ENCODE measurements around the gene PI4KB. TPM values are rescaled to one million over a fixed set of nuclear protein-coding genes. Genes with fewer than 3 reads are reported as not detected.

The PI4KB gene
- total and polyA plus RNA-seq, 2 of the 13 experiments (the other 11 are each of a cell fraction or from before 2014, with no cell fraction given) = 19.5 to 29.3 TPM

DNA sequence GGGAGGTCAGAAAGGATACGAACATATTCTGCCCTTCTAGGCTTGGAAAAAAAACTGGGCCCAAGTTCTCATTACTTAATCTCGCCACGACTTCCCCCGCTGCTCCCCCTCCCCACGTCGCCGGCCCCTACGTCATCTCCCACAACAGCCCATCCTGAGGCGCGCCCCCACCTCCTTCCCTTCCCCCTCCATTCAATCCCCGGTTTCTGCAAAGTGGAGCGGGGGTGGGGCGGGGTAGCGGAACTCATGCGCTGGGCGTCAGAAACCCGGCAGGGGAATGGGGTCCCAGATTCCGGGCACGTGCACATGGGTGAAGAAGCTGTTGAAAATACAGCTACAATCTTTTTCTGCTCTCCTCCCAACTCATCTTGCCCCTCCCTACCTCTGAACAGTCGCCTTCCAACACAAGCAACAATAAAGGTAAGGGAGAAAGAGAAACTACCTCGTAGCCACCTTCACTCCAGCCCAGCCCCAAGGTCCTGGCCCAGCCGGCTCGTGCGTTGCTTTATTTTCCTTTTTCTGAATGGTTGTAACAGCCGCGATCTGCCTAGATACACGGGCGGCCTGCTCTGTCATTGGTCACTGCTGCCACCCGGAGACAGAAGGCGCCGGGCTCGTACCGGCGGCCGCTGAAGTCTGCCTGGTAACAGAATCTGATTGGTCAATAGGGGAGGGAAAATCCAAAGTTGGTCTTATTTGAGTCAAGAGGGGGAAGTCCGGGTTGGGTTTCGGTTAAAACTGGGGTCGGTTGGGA lies 19.7 kb upstream of the PI4KB start, which contains the start of gene RFX5 (continued):
- peak; percentile 33; the same call in 1 of the 2 replicates for TF ChIP-seq ZSCAN9 (CRISPR knock-in tag; IDR thresholded peaks at IDR 0.05; ENCODE audit: borderline replicate concordance)
- TF ChIP-seq ZNF317 (CRISPR knock-in tag; IDR thresholded peaks at IDR 0.05) = no peak
- TF ChIP-seq ZZZ3 (CRISPR knock-in tag; IDR thresholded peaks at IDR 0.05; ENCODE audit: borderline replicate concordance) = no peak
- TF ChIP-seq CEBPG (CRISPR knock-in tag; IDR thresholded peaks at IDR 0.05) = no peak
- TF ChIP-seq TCF7L2 (IDR thresholded peaks at IDR 0.05; ENCODE audit: low read depth, low read length) = no peak
- TF ChIP-seq, protein P1, sequence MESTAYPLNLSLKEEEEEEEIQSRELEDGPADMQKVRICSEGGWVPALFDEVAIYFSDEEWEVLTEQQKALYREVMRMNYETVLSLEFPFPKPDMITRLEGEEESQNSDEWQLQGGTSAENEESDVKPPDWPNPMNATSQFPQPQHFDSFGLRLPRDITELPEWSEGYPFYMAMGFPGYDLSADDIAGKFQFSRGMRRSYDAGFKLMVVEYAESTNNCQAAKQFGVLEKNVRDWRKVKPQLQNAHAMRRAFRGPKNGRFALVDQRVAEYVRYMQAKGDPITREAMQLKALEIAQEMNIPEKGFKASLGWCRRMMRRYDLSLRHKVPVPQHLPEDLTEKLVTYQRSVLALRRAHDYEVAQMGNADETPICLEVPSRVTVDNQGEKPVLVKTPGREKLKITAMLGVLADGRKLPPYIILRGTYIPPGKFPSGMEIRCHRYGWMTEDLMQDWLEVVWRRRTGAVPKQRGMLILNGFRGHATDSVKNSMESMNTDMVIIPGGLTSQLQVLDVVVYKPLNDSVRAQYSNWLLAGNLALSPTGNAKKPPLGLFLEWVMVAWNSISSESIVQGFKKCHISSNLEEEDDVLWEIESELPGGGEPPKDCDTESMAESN (CRISPR knock-in tag; conservative IDR thresholded peaks at IDR 0.05) = no peak
- TF ChIP-seq, protein P2, sequence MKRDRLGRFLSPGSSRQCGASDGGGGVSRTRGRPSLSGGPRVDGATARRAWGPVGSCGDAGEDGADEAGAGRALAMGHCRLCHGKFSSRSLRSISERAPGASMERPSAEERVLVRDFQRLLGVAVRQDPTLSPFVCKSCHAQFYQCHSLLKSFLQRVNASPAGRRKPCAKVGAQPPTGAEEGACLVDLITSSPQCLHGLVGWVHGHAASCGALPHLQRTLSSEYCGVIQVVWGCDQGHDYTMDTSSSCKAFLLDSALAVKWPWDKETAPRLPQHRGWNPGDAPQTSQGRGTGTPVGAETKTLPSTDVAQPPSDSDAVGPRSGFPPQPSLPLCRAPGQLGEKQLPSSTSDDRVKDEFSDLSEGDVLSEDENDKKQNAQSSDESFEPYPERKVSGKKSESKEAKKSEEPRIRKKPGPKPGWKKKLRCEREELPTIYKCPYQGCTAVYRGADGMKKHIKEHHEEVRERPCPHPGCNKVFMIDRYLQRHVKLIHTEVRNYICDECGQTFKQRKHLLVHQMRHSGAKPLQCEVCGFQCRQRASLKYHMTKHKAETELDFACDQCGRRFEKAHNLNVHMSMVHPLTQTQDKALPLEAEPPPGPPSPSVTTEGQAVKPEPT (CRISPR knock-in tag; IDR thresholded peaks at IDR 0.05; ENCODE audit: low read depth) = peak; percentile 79; the same call in 1 of the 2 replicates
- no peak for TF ChIP-seq MTF2 (CRISPR knock-in tag; IDR thresholded peaks at IDR 0.05; ENCODE audit: borderline replicate concordance)
- TF ChIP-seq NPAS2 (CRISPR knock-in tag; IDR thresholded peaks at IDR 0.05; ENCODE audit: borderline replicate concordance) = no peak
- TF ChIP-seq, protein P3, sequence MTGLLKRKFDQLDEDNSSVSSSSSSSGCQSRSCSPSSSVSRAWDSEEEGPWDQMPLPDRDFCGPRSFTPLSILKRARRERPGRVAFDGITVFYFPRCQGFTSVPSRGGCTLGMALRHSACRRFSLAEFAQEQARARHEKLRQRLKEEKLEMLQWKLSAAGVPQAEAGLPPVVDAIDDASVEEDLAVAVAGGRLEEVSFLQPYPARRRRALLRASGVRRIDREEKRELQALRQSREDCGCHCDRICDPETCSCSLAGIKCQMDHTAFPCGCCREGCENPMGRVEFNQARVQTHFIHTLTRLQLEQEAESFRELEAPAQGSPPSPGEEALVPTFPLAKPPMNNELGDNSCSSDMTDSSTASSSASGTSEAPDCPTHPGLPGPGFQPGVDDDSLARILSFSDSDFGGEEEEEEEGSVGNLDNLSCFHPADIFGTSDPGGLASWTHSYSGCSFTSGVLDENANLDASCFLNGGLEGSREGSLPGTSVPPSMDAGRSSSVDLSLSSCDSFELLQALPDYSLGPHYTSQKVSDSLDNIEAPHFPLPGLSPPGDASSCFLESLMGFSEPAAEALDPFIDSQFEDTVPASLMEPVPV (CRISPR knock-in tag; IDR thresholded peaks at IDR 0.05) = no peak
- peak; percentile 49 for TF ChIP-seq RBFOX2 (IDR thresholded peaks at IDR 0.05; ENCODE audit: low read depth, low read length)
- TF ChIP-seq, protein P4, sequence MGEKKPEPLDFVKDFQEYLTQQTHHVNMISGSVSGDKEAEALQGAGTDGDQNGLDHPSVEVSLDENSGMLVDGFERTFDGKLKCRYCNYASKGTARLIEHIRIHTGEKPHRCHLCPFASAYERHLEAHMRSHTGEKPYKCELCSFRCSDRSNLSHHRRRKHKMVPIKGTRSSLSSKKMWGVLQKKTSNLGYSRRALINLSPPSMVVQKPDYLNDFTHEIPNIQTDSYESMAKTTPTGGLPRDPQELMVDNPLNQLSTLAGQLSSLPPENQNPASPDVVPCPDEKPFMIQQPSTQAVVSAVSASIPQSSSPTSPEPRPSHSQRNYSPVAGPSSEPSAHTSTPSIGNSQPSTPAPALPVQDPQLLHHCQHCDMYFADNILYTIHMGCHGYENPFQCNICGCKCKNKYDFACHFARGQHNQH (CRISPR knock-in tag; IDR thresholded peaks at IDR 0.05) = no peak
- TF ChIP-seq, protein P5, sequence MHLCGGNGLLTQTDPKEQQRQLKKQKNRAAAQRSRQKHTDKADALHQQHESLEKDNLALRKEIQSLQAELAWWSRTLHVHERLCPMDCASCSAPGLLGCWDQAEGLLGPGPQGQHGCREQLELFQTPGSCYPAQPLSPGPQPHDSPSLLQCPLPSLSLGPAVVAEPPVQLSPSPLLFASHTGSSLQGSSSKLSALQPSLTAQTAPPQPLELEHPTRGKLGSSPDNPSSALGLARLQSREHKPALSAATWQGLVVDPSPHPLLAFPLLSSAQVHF (CRISPR knock-in tag; IDR thresholded peaks at IDR 0.05) = no peak; the same call in 1 of the 2 replicates
- TF ChIP-seq GABPB1 (CRISPR knock-in tag; IDR thresholded peaks at IDR 0.05) = peak; percentile 37; the same call in 1 of the 2 replicates
- TF ChIP-seq TBX3 (IDR thresholded peaks at IDR 0.05; ENCODE audit: borderline replicate concordance) = peak; percentile 75; the same call in 1 of the 2 replicates
- no peak for TF ChIP-seq AHR (CRISPR knock-in tag; IDR thresholded peaks at IDR 0.05)
- peak; percentile 66 for TF ChIP-seq BHLHE40 (IDR thresholded peaks at IDR 0.05; ENCODE audit: low read length)
- peak; percentile 62 for TF ChIP-seq ARNTL (CRISPR knock-in tag; IDR thresholded peaks at IDR 0.05)
- TF ChIP-seq ZNF747 (CRISPR knock-in tag; IDR thresholded peaks at IDR 0.05; ENCODE audit: borderline replicate concordance) = peak; percentile 86; the same call in 1 of the 2 replicates
- no peak for TF ChIP-seq ZFP90 (CRISPR knock-in tag; IDR thresholded peaks at IDR 0.05; ENCODE audit: borderline replicate concordance)
- TF ChIP-seq, protein P6, sequence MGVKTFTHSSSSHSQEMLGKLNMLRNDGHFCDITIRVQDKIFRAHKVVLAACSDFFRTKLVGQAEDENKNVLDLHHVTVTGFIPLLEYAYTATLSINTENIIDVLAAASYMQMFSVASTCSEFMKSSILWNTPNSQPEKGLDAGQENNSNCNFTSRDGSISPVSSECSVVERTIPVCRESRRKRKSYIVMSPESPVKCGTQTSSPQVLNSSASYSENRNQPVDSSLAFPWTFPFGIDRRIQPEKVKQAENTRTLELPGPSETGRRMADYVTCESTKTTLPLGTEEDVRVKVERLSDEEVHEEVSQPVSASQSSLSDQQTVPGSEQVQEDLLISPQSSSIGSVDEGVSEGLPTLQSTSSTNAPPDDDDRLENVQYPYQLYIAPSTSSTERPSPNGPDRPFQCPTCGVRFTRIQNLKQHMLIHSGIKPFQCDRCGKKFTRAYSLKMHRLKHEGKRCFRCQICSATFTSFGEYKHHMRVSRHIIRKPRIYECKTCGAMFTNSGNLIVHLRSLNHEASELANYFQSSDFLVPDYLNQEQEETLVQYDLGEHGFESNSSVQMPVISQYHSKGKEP (CRISPR knock-in tag; IDR thresholded peaks at IDR 0.05) = no peak

Data from HepG2 (cell line).